GM18909 (cell line): ENCODE measurements around the gene MED13L.

Experiments
- ATAC-seq: cut with Tn5 transposase; IDR thresholded peaks from one replicate; pipeline ENCODE4 v1.9.1; 2021; ENCODE audit warnings: mild to moderate bottlenecking; ENCODE audit not compliant: unreplicated experiment, poor library complexity

The MED13L gene

GRCh38 chr12:115962216-115962615 is 315.3 kb downstream of the MED13L start:
- no peak for ATAC-seq

GRCh38 chr12:115960868-115961802 is 316.4 kb downstream of the MED13L start:
- no peak for ATAC-seq

GRCh38 chr12:115957686-115958290 is 319.7 kb downstream of the MED13L start:
- ATAC-seq, result no peak

GRCh38 chr12:115956659-115957058 is 320.8 kb downstream of the MED13L start:
- ATAC-seq, result no peak

- no peak for ATAC-seq
Measured at GRCh38 chr12:115956236-115956635, 321.3 kb downstream of the MED13L start.

GRCh38 chr12:115953450-115953849 is 324.0 kb downstream of the MED13L start:
- ATAC-seq, result no peak

GRCh38 chr12:115953031-115953430 is 324.5 kb downstream of the MED13L start:
- ATAC-seq, result no peak

GRCh38 chr12:115950959-115951358 is 326.5 kb downstream of the MED13L start:
- ATAC-seq, result no peak

- ATAC-seq, result no peak
Measured at GRCh38 chr12:115949675-115950074, 327.8 kb downstream of the MED13L start.

- no peak for ATAC-seq
Measured at GRCh38 chr12:115947696-115948062, 329.8 kb downstream of the MED13L start.

- no peak for ATAC-seq
Measured at GRCh38 chr12:115946867-115947695, 330.4 kb downstream of the MED13L start.

GRCh38 chr12:115946092-115946491 is 331.4 kb downstream of the MED13L start:
- ATAC-seq, result no peak

- ATAC-seq, result no peak
Measured at GRCh38 chr12:115945491-115945885, 332.0 kb downstream of the MED13L start.

GRCh38 chr12:115944837-115945490 is 332.5 kb downstream of the MED13L start:
- no peak for ATAC-seq

- no peak for ATAC-seq
Measured at GRCh38 chr12:115944392-115944742, 333.1 kb downstream of the MED13L start.

- ATAC-seq, result no peak
Measured at GRCh38 chr12:115943630-115944391, 333.7 kb downstream of the MED13L start.

- ATAC-seq, result no peak
Measured at GRCh38 chr12:115943310-115943629, 334.2 kb downstream of the MED13L start.

GRCh38 chr12:115942346-115942745 is 335.1 kb downstream of the MED13L start:
- no peak for ATAC-seq

- no peak for ATAC-seq
Measured at GRCh38 chr12:115941362-115941761, 336.1 kb downstream of the MED13L start.
